Measurements from ENCODE around the gene TPPP3.
"Not testable (repeated sequence)": the region's sequence is repeated elsewhere in the genome, so short reads cannot be mapped to it uniquely, and the experiment has no call there.

Gene TPPP3

DNA sequence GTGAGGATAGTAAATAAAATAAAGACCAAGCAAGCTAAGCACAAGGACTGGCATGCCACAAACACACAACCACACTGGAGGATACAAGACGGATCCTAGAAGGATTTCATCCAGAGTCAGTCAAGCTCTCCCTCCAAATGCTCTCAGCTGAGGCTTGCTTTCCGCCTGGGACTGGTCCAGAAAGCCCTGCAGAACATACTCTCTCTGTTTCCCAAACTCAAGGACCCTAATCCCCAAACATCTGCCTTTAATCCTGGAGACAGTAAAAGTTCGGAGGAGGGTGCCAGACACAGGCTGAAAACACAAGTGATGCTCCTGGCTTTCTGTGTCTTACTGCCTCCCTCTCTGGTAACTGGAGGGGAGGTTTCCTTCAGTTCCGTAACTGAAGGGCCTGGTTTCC lies 32.3 kb upstream of the TPPP3 start:
- no peak for DNase-seq (ENCODE audit: low spot score)

DNA sequence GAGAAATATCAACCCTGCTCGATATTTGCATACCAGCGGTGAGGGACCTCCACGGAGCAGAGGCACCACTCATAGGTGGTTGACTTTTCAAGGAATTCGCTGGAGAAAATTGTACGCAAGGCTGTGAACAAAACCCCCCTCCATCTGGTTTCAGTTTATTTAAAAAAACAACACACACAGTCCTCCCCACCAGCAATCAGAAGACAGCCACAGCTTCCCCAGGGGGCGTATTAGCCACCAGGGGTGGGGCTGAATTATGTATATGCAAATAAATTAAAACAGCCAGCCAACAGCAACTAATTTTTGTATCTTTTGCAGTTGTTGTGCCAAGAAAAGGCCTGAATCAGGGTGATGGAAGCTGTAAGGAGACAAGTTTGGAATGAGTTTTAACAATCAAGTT lies 31.8 kb upstream of the TPPP3 start:
- DNase-seq (ENCODE audit: low spot score), result no peak

GRCh38 chr16:67424261-67424615 lies 30.9 kb upstream of the TPPP3 start:
- no peak for DNase-seq (ENCODE audit: low spot score)

- DNase-seq (ENCODE audit: low spot score), result no peak
Observed at GRCh38 chr16:67423611-67424260, 30.4 kb upstream of the TPPP3 start.

DNA sequence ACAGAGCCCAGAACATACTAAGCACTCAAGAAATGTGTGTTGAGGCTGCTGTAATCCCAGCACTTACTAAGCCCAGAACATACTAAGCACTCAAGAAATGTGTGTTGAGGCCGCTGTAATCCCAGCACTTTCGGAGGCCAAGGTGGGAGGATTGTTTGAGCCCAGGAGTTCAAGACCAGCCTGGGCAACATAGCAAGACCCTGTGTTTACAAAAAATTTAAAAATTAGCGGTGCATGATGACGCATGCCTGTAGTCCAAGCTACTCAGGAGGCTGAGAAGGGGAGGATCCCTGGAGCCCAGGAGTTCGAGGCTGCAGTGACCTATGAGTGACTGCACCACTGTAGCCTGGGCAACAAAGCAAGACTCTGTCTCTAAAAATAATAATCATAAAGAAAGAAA lies 29.7 kb upstream of the TPPP3 start:
- DNase-seq (ENCODE audit: low spot score), result no peak

GRCh38 chr16:67421030-67421429 lies 27.7 kb upstream of the TPPP3 start:
- DNase-seq (ENCODE audit: low spot score), result no peak

DNA sequence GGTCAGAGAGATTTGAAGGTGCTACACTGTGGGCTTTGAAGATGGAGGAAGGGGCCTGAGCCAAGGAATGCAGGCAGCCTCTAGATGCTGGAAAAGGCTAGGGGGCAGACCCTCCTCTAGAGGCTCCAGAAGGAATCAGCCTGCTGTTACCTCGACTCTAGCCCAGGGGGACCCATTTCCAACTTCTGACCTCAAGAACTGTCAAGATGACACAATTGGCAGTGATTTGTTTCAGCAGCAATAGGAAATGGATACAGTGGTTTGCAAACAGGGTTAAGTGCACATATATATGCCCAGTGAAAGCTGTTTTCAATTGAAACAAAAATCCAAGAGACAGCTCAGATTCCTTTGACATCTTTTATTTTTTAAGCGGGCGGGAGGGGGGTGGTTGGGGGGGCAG lies 26.6 kb upstream of the TPPP3 start:
- no peak for DNase-seq (ENCODE audit: low spot score)

GRCh38 chr16:67419502-67419901 lies 26.2 kb upstream of the TPPP3 start:
- no peak for DNase-seq (ENCODE audit: low spot score)

DNA sequence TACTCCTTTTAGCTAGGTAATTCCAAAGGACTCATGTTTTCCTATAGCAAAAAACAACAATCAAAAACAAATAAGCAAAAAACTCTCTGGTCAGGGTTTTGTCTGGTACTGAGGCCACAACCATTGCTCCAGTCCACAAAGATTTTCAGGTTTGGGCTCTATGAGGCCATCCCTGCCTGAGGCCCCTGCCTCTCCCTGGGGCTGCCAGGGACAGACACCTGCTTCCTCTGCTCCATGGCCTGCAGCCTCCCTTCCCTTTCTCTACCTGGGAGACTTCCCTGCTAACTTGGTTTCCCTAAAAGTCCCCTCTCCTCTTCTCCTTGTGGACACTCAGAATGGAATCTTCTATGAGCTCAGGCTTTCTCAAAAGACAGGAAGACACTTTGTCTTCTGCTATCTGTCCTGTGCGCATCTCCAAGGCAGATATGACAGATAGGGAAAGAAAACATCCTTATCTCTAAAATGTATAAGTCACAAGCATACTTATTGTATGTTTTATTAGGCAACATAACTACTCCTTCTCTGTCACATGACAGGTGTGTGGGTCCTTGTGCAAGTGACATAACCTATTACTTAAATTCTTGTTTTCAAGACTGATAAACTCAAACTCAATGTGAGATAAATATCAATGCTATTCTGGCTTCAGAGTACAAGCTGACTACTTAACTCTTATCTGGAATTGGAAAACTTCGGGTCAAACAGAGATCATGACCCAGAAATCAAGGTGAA lies 24.2 kb upstream of the TPPP3 start:
- no peak for DNase-seq (ENCODE audit: low spot score)

DNA sequence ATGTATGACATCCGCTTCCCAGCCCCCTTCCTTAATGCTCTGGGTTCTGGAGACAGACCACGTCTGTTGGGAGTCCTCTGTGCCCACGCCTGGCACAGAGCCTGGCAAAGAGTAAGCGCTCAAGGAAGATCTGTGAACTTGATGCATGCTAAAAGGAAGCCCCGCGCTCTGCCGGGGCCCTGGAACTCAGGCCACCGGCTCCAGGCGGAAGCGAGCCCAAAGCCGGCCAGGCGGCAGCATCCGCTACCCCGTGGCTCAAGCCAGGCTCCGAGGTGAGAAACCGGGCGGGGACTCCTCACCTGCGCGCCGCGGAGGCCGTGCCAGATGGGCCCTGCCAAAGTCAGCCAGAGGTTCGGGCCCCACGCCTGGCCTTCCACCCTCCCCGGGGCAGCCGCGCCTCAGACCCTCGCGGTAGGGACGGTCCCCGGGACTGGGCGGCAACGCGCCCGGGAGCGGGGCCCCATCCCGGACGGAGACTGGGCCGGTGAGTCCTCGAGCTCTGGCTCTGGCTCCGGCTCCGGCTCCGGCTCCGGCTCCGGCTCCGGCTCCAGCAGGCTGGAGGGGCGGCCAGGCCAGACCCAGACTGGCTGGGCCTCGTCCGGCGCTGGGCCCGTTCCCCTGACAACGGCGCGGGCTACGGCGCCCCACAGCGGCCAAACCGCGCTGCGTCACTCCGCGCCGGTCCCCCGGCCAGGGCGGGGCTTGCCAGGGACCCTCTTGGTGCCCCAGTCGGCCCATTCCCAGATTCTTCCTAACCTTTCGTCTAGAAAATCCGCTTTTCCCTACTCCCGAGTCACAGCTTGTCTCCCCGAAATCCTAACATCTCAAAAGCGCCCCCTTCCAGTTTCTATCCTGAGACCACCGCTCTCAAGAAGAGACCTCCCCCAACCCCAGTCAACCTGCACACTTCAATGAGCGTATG lies 22.8 kb upstream of the TPPP3 start, which contains the start of gene ZDHHC1:
ZDHHC1 (minus strand) TSS at position 606 of the 922 bp plus-strand sequence. CDS start 8,702 bp downstream, outside the sequence.
- DNase-seq (ENCODE audit: low spot score), result peak; percentile 20

GRCh38 chr16:67415421-67415820 lies 22.1 kb upstream of the TPPP3 start:
- DNase-seq (ENCODE audit: low spot score), result not testable (repeated sequence)

- DNase-seq (ENCODE audit: low spot score), result no peak
Observed at GRCh38 chr16:67413978-67414911, 20.9 kb upstream of the TPPP3 start.

DNA sequence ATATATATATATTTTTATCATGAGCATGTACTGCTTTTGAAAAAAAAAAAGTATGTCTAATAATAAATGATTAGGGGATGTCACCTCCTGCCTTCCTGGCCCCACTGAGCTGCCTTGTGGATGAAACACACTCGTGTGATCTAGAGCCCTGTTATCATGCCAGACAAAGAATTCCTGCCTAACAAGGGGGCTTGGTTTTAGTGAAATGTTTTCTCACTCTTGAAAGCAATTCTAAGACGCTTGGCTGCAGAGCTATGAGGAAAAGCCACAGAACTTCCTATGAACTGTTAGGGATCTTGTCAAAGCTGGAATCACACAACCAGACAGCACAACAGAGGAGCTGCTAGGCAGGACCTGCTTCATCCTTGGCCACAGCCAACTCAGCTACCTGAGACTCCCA lies 19.0 kb upstream of the TPPP3 start:
- no peak for DNase-seq (ENCODE audit: low spot score)

DNA sequence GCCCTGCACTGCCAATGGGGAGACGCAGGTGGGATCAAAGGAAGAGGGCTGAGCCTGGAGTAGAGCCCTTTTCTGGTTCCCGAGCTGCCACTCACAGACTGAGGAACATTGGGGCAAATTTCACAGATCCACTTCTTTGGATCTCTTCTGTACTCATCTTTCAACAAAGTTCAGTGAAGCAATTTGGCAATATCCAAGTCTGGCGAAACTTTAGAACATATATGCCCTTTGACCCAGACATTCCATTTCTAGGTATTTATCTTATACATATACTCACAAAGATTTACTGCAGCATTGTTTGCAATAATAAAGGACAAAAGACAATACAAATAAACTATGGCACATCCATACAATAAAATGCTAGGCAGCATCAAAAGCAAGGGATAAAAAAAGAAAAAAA lies 18.0 kb upstream of the TPPP3 start:
- DNase-seq (ENCODE audit: low spot score), result no peak

GRCh38 chr16:67409631-67410030 lies 16.3 kb upstream of the TPPP3 start:
- DNase-seq (ENCODE audit: low spot score), result no peak

DNA sequence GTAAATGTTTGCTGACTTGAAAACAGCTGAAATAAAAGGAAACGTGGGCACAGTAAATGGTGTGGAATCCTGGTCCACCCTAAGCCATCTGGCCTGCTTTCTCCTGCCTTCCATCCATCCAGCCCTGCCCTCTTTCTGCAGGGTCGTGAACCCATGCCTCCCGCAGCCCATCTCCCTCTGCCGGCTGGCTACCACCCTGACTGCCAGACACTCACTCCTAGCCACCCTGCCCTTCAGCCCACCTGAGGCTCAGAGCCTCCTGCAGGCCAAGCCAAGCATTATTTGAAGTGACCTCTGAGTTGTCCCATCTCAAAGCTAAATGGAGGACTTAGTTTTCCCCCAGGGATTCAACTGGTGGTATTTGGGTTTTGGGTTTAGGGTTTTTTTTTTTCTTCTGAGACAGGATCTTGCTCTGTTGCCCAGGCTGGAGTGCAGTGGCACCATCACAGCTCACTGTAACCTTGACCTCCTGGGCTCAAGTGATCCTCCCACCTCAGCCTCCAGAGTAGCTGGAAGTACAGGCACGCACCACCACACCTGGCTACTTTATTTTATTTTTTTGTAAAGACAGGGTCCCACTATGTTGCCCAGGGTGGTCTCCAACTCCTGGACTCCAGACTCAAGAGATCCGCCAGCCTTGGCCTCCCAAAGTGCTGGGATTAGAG lies 14.6 kb upstream of the TPPP3 start:
- DNase-seq (ENCODE audit: low spot score), result no peak

GRCh38 chr16:67407176-67407787 lies 14.0 kb upstream of the TPPP3 start:
- DNase-seq (ENCODE audit: low spot score), result no peak

DNA sequence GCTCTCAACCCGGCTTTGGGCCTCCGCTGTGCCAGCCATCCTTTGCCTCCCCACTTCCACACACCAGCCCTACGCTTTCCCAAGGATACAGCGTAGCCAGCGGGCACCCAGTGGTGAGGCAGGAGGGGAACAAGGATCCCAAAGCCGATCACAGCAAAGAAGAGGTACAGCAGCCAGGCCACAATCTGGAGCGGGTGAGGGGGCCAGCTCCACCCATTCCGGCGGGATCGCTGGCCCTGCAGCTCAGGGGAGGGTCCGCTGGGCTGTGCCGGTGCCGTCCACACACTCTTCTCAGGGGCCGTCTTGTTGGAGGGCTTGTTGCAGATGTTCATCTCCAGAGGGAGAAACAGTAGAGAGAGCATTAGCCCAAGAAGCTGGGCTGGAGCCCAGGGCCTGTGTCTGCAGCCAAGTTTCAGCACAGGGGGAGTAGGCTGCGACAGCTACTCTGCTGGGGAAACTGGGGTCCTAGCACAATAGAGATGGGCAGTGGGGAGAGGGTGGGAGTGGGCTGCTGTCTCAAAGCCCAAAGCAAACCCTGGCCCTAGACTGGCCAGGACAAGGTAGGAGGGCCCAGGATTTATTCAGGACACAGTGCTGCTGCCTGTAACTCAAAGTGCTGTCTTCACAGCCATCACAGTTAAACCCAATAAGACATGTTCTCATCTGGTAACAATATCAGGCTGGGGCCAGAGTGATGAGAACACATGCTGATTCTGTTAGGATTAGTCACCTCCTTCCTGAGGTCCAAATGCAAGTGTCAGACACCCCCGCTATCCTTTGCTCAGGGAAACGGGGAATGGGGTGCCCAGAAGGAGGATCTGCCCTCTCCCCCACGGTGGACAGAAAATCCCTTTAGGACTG lies 13.0 kb upstream of the TPPP3 start:
- DNase-seq (ENCODE audit: low spot score), result no peak

- DNase-seq (ENCODE audit: low spot score), result no peak
Observed at GRCh38 chr16:67405336-67405735, 12.0 kb upstream of the TPPP3 start.

GRCh38 chr16:67404740-67405226 lies 11.5 kb upstream of the TPPP3 start:
- no peak for DNase-seq (ENCODE audit: low spot score)

All from COLO829 (cell line).